ENCODE results near the gene CNTNAP5. TPM values are rescaled to one million over a fixed set of nuclear protein-coding genes. Genes with fewer than 3 reads are reported as not detected.
A peak's percentile ranks its signal among the peaks of the same experiment; 100 is the strongest.

CNTNAP5 gene
- total and polyA plus RNA-seq, 2 of the 13 experiments (the other 11 are each of a cell fraction or from before 2014, with no cell fraction given): not detected

DNA sequence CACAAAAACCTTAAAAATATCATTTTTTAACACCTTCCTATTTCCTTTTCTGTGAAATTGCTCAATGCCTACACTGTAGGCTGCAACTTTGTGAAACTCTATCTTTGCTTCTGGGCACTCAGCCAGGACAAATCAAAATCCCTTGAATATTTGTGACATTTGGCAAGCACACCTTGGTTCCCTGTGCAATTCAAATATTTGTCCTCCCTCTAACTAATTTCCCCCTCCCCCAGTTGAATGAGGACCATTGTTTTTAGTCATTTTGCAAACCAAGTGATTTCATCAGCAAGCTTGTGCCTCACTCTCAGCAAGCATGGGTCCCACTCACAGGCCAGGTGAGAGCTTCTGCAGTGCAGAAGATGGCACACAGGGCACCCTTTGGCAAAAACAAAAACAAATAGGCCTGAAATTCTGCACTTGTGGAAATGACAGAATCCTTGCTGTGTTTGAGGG is 541.5 kb downstream of the CNTNAP5 start (continued):
- TF ChIP-seq, protein P1, sequence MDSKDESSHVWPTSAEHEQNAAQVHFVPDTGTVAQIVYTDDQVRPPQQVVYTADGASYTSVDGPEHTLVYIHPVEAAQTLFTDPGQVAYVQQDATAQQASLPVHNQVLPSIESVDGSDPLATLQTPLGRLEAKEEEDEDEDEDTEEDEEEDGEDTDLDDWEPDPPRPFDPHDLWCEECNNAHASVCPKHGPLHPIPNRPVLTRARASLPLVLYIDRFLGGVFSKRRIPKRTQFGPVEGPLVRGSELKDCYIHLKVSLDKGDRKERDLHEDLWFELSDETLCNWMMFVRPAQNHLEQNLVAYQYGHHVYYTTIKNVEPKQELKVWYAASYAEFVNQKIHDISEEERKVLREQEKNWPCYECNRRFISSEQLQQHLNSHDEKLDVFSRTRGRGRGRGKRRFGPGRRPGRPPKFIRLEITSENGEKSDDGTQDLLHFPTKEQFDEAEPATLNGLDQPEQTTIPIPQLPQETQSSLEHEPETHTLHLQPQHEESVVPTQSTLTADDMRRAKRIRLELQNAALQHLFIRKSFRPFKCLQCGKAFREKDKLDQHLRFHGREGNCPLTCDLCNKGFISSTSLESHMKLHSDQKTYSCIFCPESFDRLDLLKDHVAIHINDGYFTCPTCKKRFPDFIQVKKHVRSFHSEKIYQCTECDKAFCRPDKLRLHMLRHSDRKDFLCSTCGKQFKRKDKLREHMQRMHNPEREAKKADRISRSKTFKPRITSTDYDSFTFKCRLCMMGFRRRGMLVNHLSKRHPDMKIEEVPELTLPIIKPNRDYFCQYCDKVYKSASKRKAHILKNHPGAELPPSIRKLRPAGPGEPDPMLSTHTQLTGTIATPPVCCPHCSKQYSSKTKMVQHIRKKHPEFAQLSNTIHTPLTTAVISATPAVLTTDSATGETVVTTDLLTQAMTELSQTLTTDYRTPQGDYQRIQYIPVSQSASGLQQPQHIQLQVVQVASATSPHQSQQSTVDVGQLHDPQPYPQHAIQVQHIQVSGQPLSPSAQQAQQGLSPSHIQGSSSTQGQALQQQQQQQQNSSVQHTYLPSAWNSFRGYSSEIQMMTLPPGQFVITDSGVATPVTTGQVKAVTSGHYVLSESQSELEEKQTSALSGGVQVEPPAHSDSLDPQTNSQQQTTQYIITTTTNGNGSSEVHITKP (CRISPR knock-in tag; IDR thresholded peaks at IDR 0.05; ENCODE audit: low read depth): no peak; the same call in 1 of the 2 replicates
- TF ChIP-seq ZNF337 (CRISPR knock-in tag; IDR thresholded peaks at IDR 0.05; ENCODE audit: borderline replicate concordance, low read depth): no peak
- TF ChIP-seq ZFY (CRISPR knock-in tag; IDR thresholded peaks at IDR 0.05): peak; percentile 66
- TF ChIP-seq JARID2 (CRISPR knock-in tag; IDR thresholded peaks at IDR 0.05; ENCODE audit: insufficient replicate concordance): no peak
- no peak for TF ChIP-seq MAZ (IDR thresholded peaks at IDR 0.05; ENCODE audit: borderline replicate concordance, low read depth, low read length)
- TF ChIP-seq MAZ (CRISPR knock-in tag; IDR thresholded peaks at IDR 0.05; ENCODE audit: low read depth): peak; percentile 63; the same call in 1 of the 2 replicates
- peak; percentile 95 for TF ChIP-seq ZNF644 (CRISPR knock-in tag; IDR thresholded peaks at IDR 0.05; ENCODE audit: low read depth)
- TF ChIP-seq TBP (CRISPR knock-in tag; IDR thresholded peaks at IDR 0.05): no peak
- no peak for TF ChIP-seq NPAS2 (CRISPR knock-in tag; IDR thresholded peaks at IDR 0.05; ENCODE audit: borderline replicate concordance)
- TF ChIP-seq, protein P2, sequence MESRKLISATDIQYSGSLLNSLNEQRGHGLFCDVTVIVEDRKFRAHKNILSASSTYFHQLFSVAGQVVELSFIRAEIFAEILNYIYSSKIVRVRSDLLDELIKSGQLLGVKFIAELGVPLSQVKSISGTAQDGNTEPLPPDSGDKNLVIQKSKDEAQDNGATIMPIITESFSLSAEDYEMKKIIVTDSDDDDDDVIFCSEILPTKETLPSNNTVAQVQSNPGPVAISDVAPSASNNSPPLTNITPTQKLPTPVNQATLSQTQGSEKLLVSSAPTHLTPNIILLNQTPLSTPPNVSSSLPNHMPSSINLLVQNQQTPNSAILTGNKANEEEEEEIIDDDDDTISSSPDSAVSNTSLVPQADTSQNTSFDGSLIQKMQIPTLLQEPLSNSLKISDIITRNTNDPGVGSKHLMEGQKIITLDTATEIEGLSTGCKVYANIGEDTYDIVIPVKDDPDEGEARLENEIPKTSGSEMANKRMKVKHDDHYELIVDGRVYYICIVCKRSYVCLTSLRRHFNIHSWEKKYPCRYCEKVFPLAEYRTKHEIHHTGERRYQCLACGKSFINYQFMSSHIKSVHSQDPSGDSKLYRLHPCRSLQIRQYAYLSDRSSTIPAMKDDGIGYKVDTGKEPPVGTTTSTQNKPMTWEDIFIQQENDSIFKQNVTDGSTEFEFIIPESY (CRISPR knock-in tag; IDR thresholded peaks at IDR 0.05): 0 out of 2 replicates have a peak, but pooled peaks have one; percentile 32
- 0 out of 2 replicates have a peak, but pooled peaks have one; percentile 56 for TF ChIP-seq ZNF343 (CRISPR knock-in tag; IDR thresholded peaks at IDR 0.05)
- no peak; the same call in 1 of the 2 replicates for TF ChIP-seq YEATS2 (CRISPR knock-in tag; IDR thresholded peaks at IDR 0.05; ENCODE audit: borderline replicate concordance)
- 0 out of 2 replicates have a peak, but pooled peaks have one; percentile 40 for TF ChIP-seq ZSCAN29 (CRISPR knock-in tag; conservative IDR thresholded peaks at IDR 0.05)
- TF ChIP-seq KDM5B (CRISPR knock-in tag; IDR thresholded peaks at IDR 0.05; ENCODE audit: borderline replicate concordance): no peak
- TF ChIP-seq, protein P3, sequence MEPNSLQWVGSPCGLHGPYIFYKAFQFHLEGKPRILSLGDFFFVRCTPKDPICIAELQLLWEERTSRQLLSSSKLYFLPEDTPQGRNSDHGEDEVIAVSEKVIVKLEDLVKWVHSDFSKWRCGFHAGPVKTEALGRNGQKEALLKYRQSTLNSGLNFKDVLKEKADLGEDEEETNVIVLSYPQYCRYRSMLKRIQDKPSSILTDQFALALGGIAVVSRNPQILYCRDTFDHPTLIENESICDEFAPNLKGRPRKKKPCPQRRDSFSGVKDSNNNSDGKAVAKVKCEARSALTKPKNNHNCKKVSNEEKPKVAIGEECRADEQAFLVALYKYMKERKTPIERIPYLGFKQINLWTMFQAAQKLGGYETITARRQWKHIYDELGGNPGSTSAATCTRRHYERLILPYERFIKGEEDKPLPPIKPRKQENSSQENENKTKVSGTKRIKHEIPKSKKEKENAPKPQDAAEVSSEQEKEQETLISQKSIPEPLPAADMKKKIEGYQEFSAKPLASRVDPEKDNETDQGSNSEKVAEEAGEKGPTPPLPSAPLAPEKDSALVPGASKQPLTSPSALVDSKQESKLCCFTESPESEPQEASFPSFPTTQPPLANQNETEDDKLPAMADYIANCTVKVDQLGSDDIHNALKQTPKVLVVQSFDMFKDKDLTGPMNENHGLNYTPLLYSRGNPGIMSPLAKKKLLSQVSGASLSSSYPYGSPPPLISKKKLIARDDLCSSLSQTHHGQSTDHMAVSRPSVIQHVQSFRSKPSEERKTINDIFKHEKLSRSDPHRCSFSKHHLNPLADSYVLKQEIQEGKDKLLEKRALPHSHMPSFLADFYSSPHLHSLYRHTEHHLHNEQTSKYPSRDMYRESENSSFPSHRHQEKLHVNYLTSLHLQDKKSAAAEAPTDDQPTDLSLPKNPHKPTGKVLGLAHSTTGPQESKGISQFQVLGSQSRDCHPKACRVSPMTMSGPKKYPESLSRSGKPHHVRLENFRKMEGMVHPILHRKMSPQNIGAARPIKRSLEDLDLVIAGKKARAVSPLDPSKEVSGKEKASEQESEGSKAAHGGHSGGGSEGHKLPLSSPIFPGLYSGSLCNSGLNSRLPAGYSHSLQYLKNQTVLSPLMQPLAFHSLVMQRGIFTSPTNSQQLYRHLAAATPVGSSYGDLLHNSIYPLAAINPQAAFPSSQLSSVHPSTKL (CRISPR knock-in tag; IDR thresholded peaks at IDR 0.05): peak; percentile 99
- TF ChIP-seq, protein P4, sequence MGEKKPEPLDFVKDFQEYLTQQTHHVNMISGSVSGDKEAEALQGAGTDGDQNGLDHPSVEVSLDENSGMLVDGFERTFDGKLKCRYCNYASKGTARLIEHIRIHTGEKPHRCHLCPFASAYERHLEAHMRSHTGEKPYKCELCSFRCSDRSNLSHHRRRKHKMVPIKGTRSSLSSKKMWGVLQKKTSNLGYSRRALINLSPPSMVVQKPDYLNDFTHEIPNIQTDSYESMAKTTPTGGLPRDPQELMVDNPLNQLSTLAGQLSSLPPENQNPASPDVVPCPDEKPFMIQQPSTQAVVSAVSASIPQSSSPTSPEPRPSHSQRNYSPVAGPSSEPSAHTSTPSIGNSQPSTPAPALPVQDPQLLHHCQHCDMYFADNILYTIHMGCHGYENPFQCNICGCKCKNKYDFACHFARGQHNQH (CRISPR knock-in tag; IDR thresholded peaks at IDR 0.05): peak; percentile 78
- TF ChIP-seq DPF2 (CRISPR knock-in tag; IDR thresholded peaks at IDR 0.05; ENCODE audit: borderline replicate concordance, low read depth): peak; percentile 90
- TF ChIP-seq, protein P5, sequence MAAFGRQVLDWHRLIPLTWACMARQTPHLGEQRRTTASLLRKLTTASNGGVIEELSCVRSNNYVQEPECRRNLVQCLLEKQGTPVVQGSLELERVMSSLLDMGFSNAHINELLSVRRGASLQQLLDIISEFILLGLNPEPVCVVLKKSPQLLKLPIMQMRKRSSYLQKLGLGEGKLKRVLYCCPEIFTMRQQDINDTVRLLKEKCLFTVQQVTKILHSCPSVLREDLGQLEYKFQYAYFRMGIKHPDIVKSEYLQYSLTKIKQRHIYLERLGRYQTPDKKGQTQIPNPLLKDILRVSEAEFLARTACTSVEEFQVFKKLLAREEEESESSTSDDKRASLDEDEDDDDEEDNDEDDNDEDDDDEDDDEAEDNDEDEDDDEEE (CRISPR knock-in tag; IDR thresholded peaks at IDR 0.05): no peak
